ENCODE results near the gene TCOF1.

Gene TCOF1

GRCh38 chr5:150398722-150399523 is 41.4 kb downstream of the TCOF1 start:
- Histone ChIP-seq H3K9ac (ENCODE audit: low read length) (no peak overlapping the region), H2AFZ (ENCODE audit: low read depth, low read length, severe bottlenecking) (no peak overlapping the region), H3K27me3 (ENCODE audit: low read length) (no peaks in the 10 kb centered on the region), H3K4me2 (ENCODE audit: low read depth, low read length, poor library complexity, severe bottlenecking) (no peak overlapping the region), H3K4me3 (ENCODE audit: insufficient read depth, low read length, poor library complexity, severe bottlenecking) (no peak overlapping the region), H3K27ac (ENCODE audit: low read depth, low read length) (peak overlapping the region; percentile 38), H3F3A (ENCODE audit: insufficient read depth) (peaks cover 61% of the 10 kb centered on the region), H3K9me3 (ENCODE audit: insufficient read depth, low read length) (no peaks in the 10 kb centered on the region), H3K79me2 (ENCODE audit: insufficient read depth, low read length) (no peaks in the 10 kb centered on the region), H3K9me2 (replicated peaks; ENCODE audit: insufficient read depth, low read length) (no peaks in the 10 kb centered on the region), H3K36me3 (ENCODE audit: low read length) (peaks cover 2% of the 10 kb centered on the region), H4K20me1 (ENCODE audit: low read depth, low read length) (no peaks in the 10 kb centered on the region)
- TF ChIP-seq CTCF (IDR thresholded peaks at IDR 0.05; ENCODE audit: insufficient read depth, low read length, poor library complexity, severe bottlenecking) (peak; percentile 67), EZH2phosphoT487 (conservative IDR thresholded peaks at IDR 0.05; ENCODE audit: low read length) (no peak)

- peak overlapping the region; percentile 46; the same call in 1 of the 2 replicates for H3K27ac ChIP-seq (ENCODE audit: low read depth, low read length)
Measured at GRCh38 chr5:150399524-150400211, 42.2 kb downstream of the TCOF1 start.

GRCh38 chr5:150400316-150401075 is 43.0 kb downstream of the TCOF1 start:
- H4K20me1 ChIP-seq (ENCODE audit: low read depth, low read length), result no peaks in the 10 kb centered on the region
- H3K9me2 ChIP-seq (replicated peaks; ENCODE audit: insufficient read depth, low read length), result no peaks in the 10 kb centered on the region
- H3K27me3 ChIP-seq (ENCODE audit: low read length), result no peaks in the 10 kb centered on the region
- no peak overlapping the region for H3K9ac ChIP-seq (ENCODE audit: low read length)
- no peak overlapping the region for H2AFZ ChIP-seq (ENCODE audit: low read depth, low read length, severe bottlenecking)
- no peak for TF ChIP-seq CTCF (IDR thresholded peaks at IDR 0.05; ENCODE audit: insufficient read depth, low read length, poor library complexity, severe bottlenecking)
- no peaks in the 10 kb centered on the region for H3K79me2 ChIP-seq (ENCODE audit: insufficient read depth, low read length)
- peaks cover 72% of the 10 kb centered on the region for H3F3A ChIP-seq (ENCODE audit: insufficient read depth)
- H3K9me3 ChIP-seq (ENCODE audit: insufficient read depth, low read length), result no peaks in the 10 kb centered on the region
- H3K36me3 ChIP-seq (ENCODE audit: low read length), result peaks cover 5% of the 10 kb centered on the region
- no peak overlapping the region for H3K4me2 ChIP-seq (ENCODE audit: low read depth, low read length, poor library complexity, severe bottlenecking)
- no peak overlapping the region for H3K4me3 ChIP-seq (ENCODE audit: insufficient read depth, low read length, poor library complexity, severe bottlenecking)
- H3K27ac ChIP-seq (ENCODE audit: low read depth, low read length), result peak overlapping the region; percentile 46

More at GRCh38 chr5:150399524-150400211, 42.2 kb downstream of the TCOF1 start:
- no peak overlapping the region for H3K4me2 ChIP-seq (ENCODE audit: low read depth, low read length, poor library complexity, severe bottlenecking)
- no peak overlapping the region for H2AFZ ChIP-seq (ENCODE audit: low read depth, low read length, severe bottlenecking)
- no peaks in the 10 kb centered on the region for H3K9me3 ChIP-seq (ENCODE audit: insufficient read depth, low read length)
- H3K9me2 ChIP-seq (replicated peaks; ENCODE audit: insufficient read depth, low read length), result no peaks in the 10 kb centered on the region
- TF ChIP-seq EZH2phosphoT487 (conservative IDR thresholded peaks at IDR 0.05; ENCODE audit: low read length) (no peak), CTCF (IDR thresholded peaks at IDR 0.05; ENCODE audit: insufficient read depth, low read length, poor library complexity, severe bottlenecking) (no peak)
- H3K27me3 ChIP-seq (ENCODE audit: low read length), result no peaks in the 10 kb centered on the region
- no peak overlapping the region for H3K4me3 ChIP-seq (ENCODE audit: insufficient read depth, low read length, poor library complexity, severe bottlenecking)
- H4K20me1 ChIP-seq (ENCODE audit: low read depth, low read length), result no peaks in the 10 kb centered on the region
- no peaks in the 10 kb centered on the region for H3K79me2 ChIP-seq (ENCODE audit: insufficient read depth, low read length)
- H3F3A ChIP-seq (ENCODE audit: insufficient read depth), result peaks cover 65% of the 10 kb centered on the region
- H3K9ac ChIP-seq (ENCODE audit: low read length), result no peak overlapping the region
- H3K36me3 ChIP-seq (ENCODE audit: low read length), result peaks cover 5% of the 10 kb centered on the region

Data from SU-DHL-6 (cell line).